ENCODE data around the gene CTNNB1. TPM values are rescaled to one million over a fixed set of nuclear protein-coding genes. Genes with fewer than 3 reads are reported as not detected.

The CTNNB1 gene
- total and polyA plus RNA-seq, 2 of the 13 experiments (the other 11 are each of a cell fraction or from before 2014, with no cell fraction given) = 398 to 489 TPM

DNA sequence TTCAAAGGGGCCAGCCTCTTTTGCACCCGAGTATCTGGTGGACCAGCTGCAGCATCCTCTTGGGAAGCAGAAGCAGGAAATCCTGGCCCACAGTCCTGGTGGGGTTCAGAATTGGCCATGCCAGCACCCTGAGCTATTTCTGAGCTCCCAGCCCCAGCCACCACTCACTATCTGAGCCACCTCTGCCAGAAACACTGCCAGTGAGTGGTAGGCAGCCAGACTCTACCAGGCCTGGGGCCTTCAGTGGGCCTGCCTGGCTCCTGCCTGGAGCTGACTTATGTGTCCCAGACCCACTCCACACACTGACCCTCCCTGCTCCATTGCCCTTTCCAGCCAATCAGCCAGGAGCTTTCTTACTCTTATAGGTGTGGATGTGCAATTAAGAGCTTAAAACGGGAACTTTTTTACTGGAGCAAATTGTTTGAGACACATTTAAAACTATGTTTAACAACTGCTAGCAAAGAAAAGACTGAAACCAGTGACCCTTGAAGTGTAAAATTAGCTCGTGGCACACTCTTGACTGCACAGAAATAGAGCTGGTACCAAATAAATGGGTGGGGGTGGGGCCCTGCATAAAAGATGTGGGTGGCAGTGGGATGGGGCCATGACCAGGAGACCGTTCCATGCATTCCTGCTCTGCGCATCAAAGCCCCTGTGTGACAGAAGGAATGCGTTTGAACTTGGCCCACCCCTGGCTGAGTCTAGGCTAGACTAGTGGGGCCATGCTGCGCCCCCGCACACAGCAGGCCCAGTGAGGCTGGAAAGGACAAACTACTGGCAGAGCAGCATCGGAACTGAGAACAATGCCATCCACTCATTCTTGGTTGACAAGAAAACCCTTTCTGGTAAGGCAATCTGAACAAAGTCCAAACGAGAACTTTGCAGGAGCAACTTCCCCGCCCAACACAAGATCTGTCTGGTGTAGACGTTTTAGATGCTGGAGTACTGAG is 48.0 kb downstream of the CTNNB1 start (continued):
- TF ChIP-seq, protein P1, sequence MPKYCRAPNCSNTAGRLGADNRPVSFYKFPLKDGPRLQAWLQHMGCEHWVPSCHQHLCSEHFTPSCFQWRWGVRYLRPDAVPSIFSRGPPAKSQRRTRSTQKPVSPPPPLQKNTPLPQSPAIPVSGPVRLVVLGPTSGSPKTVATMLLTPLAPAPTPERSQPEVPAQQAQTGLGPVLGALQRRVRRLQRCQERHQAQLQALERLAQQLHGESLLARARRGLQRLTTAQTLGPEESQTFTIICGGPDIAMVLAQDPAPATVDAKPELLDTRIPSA (CRISPR knock-in tag; IDR thresholded peaks at IDR 0.05; ENCODE audit: borderline replicate concordance) = no peak
- TF ChIP-seq ZFP37 (CRISPR knock-in tag; IDR thresholded peaks at IDR 0.05; ENCODE audit: borderline replicate concordance) = no peak
- TF ChIP-seq, protein P2, sequence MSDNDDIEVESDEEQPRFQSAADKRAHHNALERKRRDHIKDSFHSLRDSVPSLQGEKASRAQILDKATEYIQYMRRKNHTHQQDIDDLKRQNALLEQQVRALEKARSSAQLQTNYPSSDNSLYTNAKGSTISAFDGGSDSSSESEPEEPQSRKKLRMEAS (IDR thresholded peaks at IDR 0.05) = 0 out of 2 replicates have a peak, but pooled peaks have one; percentile 38
- TF ChIP-seq, protein P3, sequence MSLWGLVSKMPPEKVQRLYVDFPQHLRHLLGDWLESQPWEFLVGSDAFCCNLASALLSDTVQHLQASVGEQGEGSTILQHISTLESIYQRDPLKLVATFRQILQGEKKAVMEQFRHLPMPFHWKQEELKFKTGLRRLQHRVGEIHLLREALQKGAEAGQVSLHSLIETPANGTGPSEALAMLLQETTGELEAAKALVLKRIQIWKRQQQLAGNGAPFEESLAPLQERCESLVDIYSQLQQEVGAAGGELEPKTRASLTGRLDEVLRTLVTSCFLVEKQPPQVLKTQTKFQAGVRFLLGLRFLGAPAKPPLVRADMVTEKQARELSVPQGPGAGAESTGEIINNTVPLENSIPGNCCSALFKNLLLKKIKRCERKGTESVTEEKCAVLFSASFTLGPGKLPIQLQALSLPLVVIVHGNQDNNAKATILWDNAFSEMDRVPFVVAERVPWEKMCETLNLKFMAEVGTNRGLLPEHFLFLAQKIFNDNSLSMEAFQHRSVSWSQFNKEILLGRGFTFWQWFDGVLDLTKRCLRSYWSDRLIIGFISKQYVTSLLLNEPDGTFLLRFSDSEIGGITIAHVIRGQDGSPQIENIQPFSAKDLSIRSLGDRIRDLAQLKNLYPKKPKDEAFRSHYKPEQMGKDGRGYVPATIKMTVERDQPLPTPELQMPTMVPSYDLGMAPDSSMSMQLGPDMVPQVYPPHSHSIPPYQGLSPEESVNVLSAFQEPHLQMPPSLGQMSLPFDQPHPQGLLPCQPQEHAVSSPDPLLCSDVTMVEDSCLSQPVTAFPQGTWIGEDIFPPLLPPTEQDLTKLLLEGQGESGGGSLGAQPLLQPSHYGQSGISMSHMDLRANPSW (CRISPR knock-in tag; IDR thresholded peaks at IDR 0.05; ENCODE audit: borderline replicate concordance) = no peak
- TF ChIP-seq NR2F2 (IDR thresholded peaks at IDR 0.05; ENCODE audit: borderline replicate concordance, low read depth) = peak; percentile 66; the same call in 1 of the 2 replicates
- TF ChIP-seq KLF15 (CRISPR knock-in tag; IDR thresholded peaks at IDR 0.05; ENCODE audit: borderline replicate concordance) = no peak
- TF ChIP-seq, protein P4, sequence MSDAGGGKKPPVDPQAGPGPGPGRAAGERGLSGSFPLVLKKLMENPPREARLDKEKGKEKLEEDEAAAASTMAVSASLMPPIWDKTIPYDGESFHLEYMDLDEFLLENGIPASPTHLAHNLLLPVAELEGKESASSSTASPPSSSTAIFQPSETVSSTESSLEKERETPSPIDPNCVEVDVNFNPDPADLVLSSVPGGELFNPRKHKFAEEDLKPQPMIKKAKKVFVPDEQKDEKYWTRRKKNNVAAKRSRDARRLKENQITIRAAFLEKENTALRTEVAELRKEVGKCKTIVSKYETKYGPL (CRISPR knock-in tag; IDR thresholded peaks at IDR 0.05) = no peak
- no peak for TF ChIP-seq PCBP1 (IDR thresholded peaks at IDR 0.05; ENCODE audit: borderline replicate concordance, low read depth, low read length)
- TF ChIP-seq, protein P5, sequence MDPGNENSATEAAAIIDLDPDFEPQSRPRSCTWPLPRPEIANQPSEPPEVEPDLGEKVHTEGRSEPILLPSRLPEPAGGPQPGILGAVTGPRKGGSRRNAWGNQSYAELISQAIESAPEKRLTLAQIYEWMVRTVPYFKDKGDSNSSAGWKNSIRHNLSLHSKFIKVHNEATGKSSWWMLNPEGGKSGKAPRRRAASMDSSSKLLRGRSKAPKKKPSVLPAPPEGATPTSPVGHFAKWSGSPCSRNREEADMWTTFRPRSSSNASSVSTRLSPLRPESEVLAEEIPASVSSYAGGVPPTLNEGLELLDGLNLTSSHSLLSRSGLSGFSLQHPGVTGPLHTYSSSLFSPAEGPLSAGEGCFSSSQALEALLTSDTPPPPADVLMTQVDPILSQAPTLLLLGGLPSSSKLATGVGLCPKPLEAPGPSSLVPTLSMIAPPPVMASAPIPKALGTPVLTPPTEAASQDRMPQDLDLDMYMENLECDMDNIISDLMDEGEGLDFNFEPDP (CRISPR knock-in tag; conservative IDR thresholded peaks at IDR 0.05) = no peak
- TF ChIP-seq, protein P6, sequence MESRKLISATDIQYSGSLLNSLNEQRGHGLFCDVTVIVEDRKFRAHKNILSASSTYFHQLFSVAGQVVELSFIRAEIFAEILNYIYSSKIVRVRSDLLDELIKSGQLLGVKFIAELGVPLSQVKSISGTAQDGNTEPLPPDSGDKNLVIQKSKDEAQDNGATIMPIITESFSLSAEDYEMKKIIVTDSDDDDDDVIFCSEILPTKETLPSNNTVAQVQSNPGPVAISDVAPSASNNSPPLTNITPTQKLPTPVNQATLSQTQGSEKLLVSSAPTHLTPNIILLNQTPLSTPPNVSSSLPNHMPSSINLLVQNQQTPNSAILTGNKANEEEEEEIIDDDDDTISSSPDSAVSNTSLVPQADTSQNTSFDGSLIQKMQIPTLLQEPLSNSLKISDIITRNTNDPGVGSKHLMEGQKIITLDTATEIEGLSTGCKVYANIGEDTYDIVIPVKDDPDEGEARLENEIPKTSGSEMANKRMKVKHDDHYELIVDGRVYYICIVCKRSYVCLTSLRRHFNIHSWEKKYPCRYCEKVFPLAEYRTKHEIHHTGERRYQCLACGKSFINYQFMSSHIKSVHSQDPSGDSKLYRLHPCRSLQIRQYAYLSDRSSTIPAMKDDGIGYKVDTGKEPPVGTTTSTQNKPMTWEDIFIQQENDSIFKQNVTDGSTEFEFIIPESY (CRISPR knock-in tag; IDR thresholded peaks at IDR 0.05) = peak; percentile 27; the same call in 1 of the 2 replicates
- TF ChIP-seq ZSCAN30 (CRISPR knock-in tag; IDR thresholded peaks at IDR 0.05) = no peak
- TF ChIP-seq SOX6 (IDR thresholded peaks at IDR 0.05) = no peak
- peak; percentile 92 for TF ChIP-seq SOX6 (CRISPR knock-in tag; IDR thresholded peaks at IDR 0.05)
- TF ChIP-seq, protein P7, sequence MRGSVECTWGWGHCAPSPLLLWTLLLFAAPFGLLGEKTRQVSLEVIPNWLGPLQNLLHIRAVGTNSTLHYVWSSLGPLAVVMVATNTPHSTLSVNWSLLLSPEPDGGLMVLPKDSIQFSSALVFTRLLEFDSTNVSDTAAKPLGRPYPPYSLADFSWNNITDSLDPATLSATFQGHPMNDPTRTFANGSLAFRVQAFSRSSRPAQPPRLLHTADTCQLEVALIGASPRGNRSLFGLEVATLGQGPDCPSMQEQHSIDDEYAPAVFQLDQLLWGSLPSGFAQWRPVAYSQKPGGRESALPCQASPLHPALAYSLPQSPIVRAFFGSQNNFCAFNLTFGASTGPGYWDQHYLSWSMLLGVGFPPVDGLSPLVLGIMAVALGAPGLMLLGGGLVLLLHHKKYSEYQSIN (CRISPR knock-in tag; IDR thresholded peaks at IDR 0.05; ENCODE audit: borderline replicate concordance) = no peak
- TF ChIP-seq, protein P8, sequence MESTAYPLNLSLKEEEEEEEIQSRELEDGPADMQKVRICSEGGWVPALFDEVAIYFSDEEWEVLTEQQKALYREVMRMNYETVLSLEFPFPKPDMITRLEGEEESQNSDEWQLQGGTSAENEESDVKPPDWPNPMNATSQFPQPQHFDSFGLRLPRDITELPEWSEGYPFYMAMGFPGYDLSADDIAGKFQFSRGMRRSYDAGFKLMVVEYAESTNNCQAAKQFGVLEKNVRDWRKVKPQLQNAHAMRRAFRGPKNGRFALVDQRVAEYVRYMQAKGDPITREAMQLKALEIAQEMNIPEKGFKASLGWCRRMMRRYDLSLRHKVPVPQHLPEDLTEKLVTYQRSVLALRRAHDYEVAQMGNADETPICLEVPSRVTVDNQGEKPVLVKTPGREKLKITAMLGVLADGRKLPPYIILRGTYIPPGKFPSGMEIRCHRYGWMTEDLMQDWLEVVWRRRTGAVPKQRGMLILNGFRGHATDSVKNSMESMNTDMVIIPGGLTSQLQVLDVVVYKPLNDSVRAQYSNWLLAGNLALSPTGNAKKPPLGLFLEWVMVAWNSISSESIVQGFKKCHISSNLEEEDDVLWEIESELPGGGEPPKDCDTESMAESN (CRISPR knock-in tag; conservative IDR thresholded peaks at IDR 0.05) = no peak
- TF ChIP-seq NRL (CRISPR knock-in tag; IDR thresholded peaks at IDR 0.05; ENCODE audit: borderline replicate concordance) = no peak

Data from HepG2 (cell line).